Fibroblast of lung (primary cell): ENCODE data around the gene NDUFV1.

Source experiments
- EZH2 ChIP-seq: IDR thresholded peaks from 2 replicates; pipeline ENCODE4 v1.5.1; 2012; ENCODE audit warnings: low read length, control low read depth, mild to moderate bottlenecking; ENCODE audit errors: missing control alignments
- TF ChIP-seq, protein P1 (sequence below), 2 donors: IDR thresholded peaks in 1 of 2; conservative IDR thresholded peaks in 1 of 2; 1 replicate in 1 of 2; 2 replicates in 1 of 2; pipeline ENCODE4 v1.5.1; 2011 to 2012; ENCODE audit warnings: low read length in 2 of 2, control low read depth in 1 of 2, inconsistent platforms in 1 of 2, low read depth in 1 of 2, mild to moderate bottlenecking in 1 of 2

DNA sequence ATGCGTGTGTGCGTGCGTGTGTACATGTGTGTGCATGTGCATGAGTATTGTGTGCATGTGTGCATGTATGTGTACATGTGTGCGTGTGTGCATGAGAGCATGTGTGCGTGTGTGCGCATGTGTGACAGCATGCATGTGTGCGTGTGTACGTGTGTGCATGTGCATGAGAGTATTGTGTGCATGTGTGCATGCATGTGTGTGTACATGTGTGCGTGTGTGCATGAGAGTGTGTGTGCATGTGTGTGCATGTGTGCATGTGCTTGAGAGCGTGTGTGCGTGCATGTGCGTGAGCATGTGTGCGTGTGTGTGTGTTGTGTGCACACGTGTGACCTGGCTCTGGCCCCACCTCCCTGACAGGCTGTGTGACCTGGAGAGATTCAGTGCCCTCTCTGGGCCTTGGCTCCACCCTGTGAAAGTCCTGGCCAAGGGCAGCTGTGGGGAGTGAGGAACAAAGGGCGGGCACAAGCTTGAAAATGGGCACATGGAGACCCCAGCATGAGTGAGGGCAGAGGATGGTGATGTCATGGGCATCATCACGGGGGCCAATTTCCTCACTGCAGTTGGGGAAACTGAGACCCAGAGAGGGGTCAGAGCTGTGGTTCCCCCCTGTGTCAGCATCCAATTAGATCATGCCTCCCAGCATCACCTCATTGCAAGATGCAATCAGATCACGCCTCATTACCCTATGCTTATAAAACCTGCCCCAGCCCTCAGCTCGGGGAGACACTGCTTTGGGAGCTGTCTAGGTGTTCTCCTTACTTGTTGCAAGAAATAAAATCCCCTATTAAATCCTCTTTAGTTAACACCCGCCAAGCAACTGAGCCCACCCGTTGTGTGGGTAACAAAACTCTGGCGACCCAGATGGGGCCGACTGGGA is 43.1 kb downstream of the NDUFV1 start:
- TF ChIP-seq, protein P1, sequence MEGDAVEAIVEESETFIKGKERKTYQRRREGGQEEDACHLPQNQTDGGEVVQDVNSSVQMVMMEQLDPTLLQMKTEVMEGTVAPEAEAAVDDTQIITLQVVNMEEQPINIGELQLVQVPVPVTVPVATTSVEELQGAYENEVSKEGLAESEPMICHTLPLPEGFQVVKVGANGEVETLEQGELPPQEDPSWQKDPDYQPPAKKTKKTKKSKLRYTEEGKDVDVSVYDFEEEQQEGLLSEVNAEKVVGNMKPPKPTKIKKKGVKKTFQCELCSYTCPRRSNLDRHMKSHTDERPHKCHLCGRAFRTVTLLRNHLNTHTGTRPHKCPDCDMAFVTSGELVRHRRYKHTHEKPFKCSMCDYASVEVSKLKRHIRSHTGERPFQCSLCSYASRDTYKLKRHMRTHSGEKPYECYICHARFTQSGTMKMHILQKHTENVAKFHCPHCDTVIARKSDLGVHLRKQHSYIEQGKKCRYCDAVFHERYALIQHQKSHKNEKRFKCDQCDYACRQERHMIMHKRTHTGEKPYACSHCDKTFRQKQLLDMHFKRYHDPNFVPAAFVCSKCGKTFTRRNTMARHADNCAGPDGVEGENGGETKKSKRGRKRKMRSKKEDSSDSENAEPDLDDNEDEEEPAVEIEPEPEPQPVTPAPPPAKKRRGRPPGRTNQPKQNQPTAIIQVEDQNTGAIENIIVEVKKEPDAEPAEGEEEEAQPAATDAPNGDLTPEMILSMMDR (conservative IDR thresholded peaks at IDR 0.05 in 1 of 2, IDR thresholded peaks at IDR 0.05 in 1 of 2; ENCODE audit: low read depth in 1 of 2, low read length in 2 of 2): no peak
- TF ChIP-seq EZH2: no peak
